K562 (cell line): Measurements from ENCODE around the gene ACER3. TPM values are rescaled to one million over a fixed set of nuclear protein-coding genes. Genes with fewer than 3 reads are reported as not detected.

Experiments used
- FOXA1 ChIP-seq: fragments of 450-650 bp; IDR thresholded peaks from 2 replicates; pipeline ENCODE4 v1.6.1; 2016; ENCODE audit warnings: mild to moderate bottlenecking, borderline replicate concordance
- MNT ChIP-seq, 2 experiments: fragments of 450-650 bp; conservative IDR thresholded peaks; 2 replicates each; pipeline ENCODE4 v1.6.1; 2017; ENCODE audit warnings: mild to moderate bottlenecking in 2 of 2, moderate library complexity in 2 of 2
- PTTG1 ChIP-seq: fragments of 450-650 bp; IDR thresholded peaks from 2 replicates; pipeline ENCODE4 v1.6.1; 2016; ENCODE audit warnings: low read depth, mild to moderate bottlenecking, missing genetic modification characterization, missing compliant biosample characterization
- SPI1 ChIP-seq: IDR thresholded peaks from 2 replicates; pipeline ENCODE4 v1.6.1; 2011; ENCODE audit warnings: low read depth, low read length, control low read depth, borderline replicate concordance
- ZC3H11A ChIP-seq: IDR thresholded peaks from 2 replicates; pipeline ENCODE4 v1.6.1; 2012; ENCODE audit warnings: low read depth, low read length, improper control_type of control experiment
- ZNF511 ChIP-seq: sonication (generic); formaldehyde crosslinking; IDR thresholded peaks from 2 replicates; pipeline ENCODE4 v1.8.0; 2022; ENCODE audit warnings: mild to moderate bottlenecking, missing genetic modification reagents
- ZNF592 ChIP-seq: fragments of 450-650 bp; IDR thresholded peaks from 2 replicates; pipeline ENCODE4 v1.6.1; 2017; ENCODE audit warnings: antibody characterized with exemption, mild to moderate bottlenecking
- polyA plus RNA-seq, 8 experiments: library from polyadenylated mRNA; depleted of rRNA in 4 of 8; stranded (reverse) in 5 of 8; unstranded in 3 of 8; fragments of >200 nt; fragmentation: Nextera tagmentation in 2 of 8; fragmentation: Illumina TruSeq in 1 of 8; extraction: Ambion mirVana in 2 of 8; extraction: Trizol in 1 of 8; gene quantifications; 2 replicates each; pipeline versions ENCODE4 v1.2.1 to v1.2.3, GENCODE V29; 2011 to 2014; ENCODE audit warnings: inconsistent platforms in 1 of 8, missing spikeins in 1 of 8
- total RNA-seq, 7 experiments: library from RNA; depleted of rRNA in 6 of 7; stranded (reverse); fragments of >200 nt in 6 of 7; fragmentation: Illumina TruSeq in 2 of 7; extraction: Trizol in 2 of 7; gene quantifications; 2 replicates each; pipeline versions ENCODE4 v1.2.1 to v1.2.3, GENCODE V29; 2011 to 2021; ENCODE audit warnings: low replicate concordance in 1 of 7
- TF ChIP-seq, protein P1 (sequence below): IDR thresholded peaks from 3 replicates; pipeline ENCODE4 v1.6.1; 2011; ENCODE audit warnings: borderline replicate concordance, mild to moderate bottlenecking; ENCODE audit not compliant: insufficient read length, insufficient read depth
- TF ChIP-seq, protein P2 (sequence below): sonication (generic); formaldehyde crosslinking; IDR thresholded peaks from 2 replicates; pipeline ENCODE4 v1.8.0; 2022; ENCODE audit warnings: mild to moderate bottlenecking, low read depth, missing genetic modification reagents

Gene ACER3
- total and polyA plus RNA-seq, 9 of the 15 experiments (the other 6 are each of a cell fraction or from before 2014, with no cell fraction given): 2.0 to 23.8 (median 9.5) TPM

DNA sequence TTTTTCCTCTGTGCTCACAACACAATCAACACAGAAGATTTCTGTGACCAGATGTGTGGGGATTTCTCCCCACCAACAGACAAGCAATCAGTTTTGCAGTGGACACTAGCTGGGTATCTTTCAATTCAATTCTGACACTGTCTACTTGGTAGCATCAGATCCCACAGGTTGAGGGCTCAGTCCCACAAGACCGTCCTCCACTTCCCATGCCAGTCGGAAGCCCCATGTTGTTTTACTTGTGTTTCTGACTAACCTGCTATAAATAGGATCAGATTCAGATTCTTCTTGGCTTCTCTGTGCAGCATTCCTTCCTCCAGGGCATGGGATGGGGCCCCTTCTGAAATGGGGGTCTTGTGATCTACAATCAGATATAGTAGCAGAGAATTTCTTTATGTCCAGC is 19.6 kb downstream of the ACER3 start (continued):
- TF ChIP-seq, protein P1, sequence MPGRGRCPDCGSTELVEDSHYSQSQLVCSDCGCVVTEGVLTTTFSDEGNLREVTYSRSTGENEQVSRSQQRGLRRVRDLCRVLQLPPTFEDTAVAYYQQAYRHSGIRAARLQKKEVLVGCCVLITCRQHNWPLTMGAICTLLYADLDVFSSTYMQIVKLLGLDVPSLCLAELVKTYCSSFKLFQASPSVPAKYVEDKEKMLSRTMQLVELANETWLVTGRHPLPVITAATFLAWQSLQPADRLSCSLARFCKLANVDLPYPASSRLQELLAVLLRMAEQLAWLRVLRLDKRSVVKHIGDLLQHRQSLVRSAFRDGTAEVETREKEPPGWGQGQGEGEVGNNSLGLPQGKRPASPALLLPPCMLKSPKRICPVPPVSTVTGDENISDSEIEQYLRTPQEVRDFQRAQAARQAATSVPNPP: no peak
- TF ChIP-seq ZNF511 (CRISPR knock-in tag) (no peak), FOXA1 (no peak), ZC3H11A (no peak), SPI1 (no peak), MNT (conservative IDR thresholded peaks at IDR 0.05) (no peak), PTTG1 (tag) (no peak), ZNF592 (no peak)
- TF ChIP-seq, protein P2, sequence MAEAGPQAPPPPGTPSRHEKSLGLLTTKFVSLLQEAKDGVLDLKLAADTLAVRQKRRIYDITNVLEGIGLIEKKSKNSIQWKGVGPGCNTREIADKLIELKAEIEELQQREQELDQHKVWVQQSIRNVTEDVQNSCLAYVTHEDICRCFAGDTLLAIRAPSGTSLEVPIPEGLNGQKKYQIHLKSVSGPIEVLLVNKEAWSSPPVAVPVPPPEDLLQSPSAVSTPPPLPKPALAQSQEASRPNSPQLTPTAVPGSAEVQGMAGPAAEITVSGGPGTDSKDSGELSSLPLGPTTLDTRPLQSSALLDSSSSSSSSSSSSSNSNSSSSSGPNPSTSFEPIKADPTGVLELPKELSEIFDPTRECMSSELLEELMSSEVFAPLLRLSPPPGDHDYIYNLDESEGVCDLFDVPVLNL (CRISPR knock-in tag): no peak
- TF ChIP-seq, all 486 proteins: peak for 0
